Glutamatergic neuron (in vitro differentiated cells): ENCODE data around the gene ANO7. TPM values are rescaled to one million over a fixed set of nuclear protein-coding genes. Genes with fewer than 3 reads are reported as not detected.

Experiments used
- DNase-seq: peaks from one replicate; pipeline ENCODE4 v3.0.0; 2022
- H3K27ac Mint-ChIP-seq: one replicate; pipeline ENCODE4 v1.8.0; 2020; ENCODE audit warnings: mild to moderate bottlenecking, mixed read lengths, inconsistent platforms; ENCODE audit not compliant: unreplicated experiment
- H3K27me3 Mint-ChIP-seq: one replicate; pipeline ENCODE4 v1.8.0; 2020; ENCODE audit warnings: mild to moderate bottlenecking, moderate library complexity, mixed read lengths, inconsistent platforms; ENCODE audit not compliant: unreplicated experiment
- H3K36me3 Mint-ChIP-seq: one replicate; pipeline ENCODE4 v1.8.0; 2020; ENCODE audit warnings: mild to moderate bottlenecking, mixed read lengths, inconsistent platforms; ENCODE audit not compliant: unreplicated experiment
- H3K4me1 Mint-ChIP-seq: one replicate; pipeline ENCODE4 v1.8.0; 2020; ENCODE audit warnings: mild to moderate bottlenecking, low read depth, mixed read lengths, inconsistent platforms; ENCODE audit not compliant: unreplicated experiment
- H3K4me3 Mint-ChIP-seq: one replicate; pipeline ENCODE4 v1.8.0; 2020; ENCODE audit warnings: mild to moderate bottlenecking, mixed read lengths, inconsistent platforms; ENCODE audit not compliant: unreplicated experiment
- H3K9me3 Mint-ChIP-seq: one replicate; pipeline ENCODE4 v1.8.0; 2020; ENCODE audit warnings: mild to moderate bottlenecking, moderate library complexity, mixed read lengths, inconsistent platforms; ENCODE audit not compliant: unreplicated experiment
- total RNA-seq: library from RNA; stranded (reverse); fragmentation: NEBNext Ultra II Directional; extraction: Animal tissue kit (Norgen Biotek cat#: 25700); gene quantifications from one replicate; pipeline ENCODE4 v1.2.1, GENCODE V29; 2021; ENCODE audit not compliant: unreplicated experiment
- TF ChIP-seq, protein P1 (sequence below): fragments of 200-600 bp; sonication (generic); IDR thresholded peaks from one replicate; pipeline ENCODE4 v1.5.0; 2021; ENCODE audit not compliant: partially characterized antibody, unreplicated experiment

Gene ANO7
- total RNA-seq, 1 donor from 2014 or later = 2.6 TPM

DNA sequence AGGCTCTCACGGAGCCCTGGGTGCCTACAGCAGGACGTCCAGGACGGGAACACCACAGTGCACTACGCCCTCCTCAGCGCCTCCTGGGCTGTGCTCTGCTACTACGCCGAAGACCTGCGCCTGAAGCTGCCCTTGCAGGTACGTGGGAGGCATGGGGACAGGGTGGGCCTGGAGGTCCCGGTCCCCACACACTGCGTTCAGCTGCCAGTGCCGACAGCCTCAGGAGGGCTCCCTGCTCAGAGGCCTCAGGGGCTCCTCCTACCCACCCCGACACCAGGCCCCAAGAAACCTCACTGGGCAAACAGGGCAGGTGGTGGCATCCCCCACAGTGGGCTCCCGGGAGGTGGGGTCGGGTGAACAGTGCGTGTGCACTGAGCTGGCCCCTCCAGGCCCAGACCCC lies 10.8 kb downstream of the ANO7 start:
- peaks cover 3% of the 10 kb centered on the region for H3K9me3 Mint-ChIP-seq

DNA sequence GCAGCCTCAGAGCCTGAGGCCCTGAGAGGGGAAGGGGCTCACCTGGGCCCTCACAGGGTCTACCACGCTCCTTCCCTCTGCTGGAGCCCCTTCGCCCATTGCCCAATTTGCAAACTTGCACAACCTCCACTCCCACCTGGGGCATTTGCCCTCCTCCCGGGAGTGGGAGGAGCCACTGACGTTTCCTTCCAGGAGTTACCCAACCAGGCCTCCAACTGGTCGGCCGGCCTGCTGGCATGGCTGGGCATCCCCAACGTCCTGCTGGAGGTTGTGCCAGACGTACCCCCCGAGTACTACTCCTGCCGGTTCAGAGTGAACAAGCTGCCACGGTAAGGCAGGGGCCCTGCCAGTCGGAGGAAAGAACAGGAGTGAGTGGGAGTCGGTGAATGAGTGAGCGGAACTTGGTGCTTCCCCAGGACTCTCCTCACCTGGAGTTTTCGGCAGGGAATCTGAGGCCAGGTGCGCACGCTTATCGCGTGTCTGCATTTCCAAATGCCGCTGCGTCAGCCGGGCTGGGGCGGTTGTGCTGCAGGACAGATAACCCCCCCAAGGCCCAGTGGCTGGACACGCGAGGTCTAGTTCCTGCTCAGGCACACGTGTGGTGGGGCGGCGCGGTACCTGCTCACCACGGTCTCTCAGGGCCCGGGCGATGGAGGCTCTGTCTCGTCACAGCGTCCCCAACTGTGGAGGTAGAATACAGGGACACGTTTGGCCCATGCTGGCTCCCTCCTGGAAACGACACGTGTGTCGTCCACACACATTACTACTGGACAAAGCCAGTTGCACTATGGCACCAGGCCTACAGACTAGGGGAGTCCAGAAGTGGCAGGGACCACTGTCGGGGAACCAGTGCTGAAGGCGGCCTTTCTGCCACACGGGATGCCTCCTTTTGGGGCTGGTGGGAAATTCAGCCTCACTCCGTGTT lies 11.7 kb downstream of the ANO7 start:
- no peaks in the 10 kb centered on the region for H3K27me3 Mint-ChIP-seq
- H3K4me1 Mint-ChIP-seq = peaks cover 3% of the 10 kb centered on the region
- no peak overlapping the region for H3K4me3 Mint-ChIP-seq
- peaks cover 3% of the 10 kb centered on the region for H3K9me3 Mint-ChIP-seq
- no peak overlapping the region for H3K27ac Mint-ChIP-seq
- no peak for DNase-seq
- H3K36me3 Mint-ChIP-seq = no peaks in the 10 kb centered on the region
- TF ChIP-seq, protein P1, sequence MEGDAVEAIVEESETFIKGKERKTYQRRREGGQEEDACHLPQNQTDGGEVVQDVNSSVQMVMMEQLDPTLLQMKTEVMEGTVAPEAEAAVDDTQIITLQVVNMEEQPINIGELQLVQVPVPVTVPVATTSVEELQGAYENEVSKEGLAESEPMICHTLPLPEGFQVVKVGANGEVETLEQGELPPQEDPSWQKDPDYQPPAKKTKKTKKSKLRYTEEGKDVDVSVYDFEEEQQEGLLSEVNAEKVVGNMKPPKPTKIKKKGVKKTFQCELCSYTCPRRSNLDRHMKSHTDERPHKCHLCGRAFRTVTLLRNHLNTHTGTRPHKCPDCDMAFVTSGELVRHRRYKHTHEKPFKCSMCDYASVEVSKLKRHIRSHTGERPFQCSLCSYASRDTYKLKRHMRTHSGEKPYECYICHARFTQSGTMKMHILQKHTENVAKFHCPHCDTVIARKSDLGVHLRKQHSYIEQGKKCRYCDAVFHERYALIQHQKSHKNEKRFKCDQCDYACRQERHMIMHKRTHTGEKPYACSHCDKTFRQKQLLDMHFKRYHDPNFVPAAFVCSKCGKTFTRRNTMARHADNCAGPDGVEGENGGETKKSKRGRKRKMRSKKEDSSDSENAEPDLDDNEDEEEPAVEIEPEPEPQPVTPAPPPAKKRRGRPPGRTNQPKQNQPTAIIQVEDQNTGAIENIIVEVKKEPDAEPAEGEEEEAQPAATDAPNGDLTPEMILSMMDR = no peak

More for the DNA sequence above, 10.8 kb downstream of the ANO7 start:
- Mint-ChIP-seq H3K36me3 (no peaks in the 10 kb centered on the region), H3K4me3 (no peak overlapping the region), H3K27me3 (no peaks in the 10 kb centered on the region), H3K27ac (no peak overlapping the region), H3K4me1 (peaks cover 3% of the 10 kb centered on the region)
- TF ChIP-seq, protein P1 = no peak
- DNase-seq = no peak

DNA sequence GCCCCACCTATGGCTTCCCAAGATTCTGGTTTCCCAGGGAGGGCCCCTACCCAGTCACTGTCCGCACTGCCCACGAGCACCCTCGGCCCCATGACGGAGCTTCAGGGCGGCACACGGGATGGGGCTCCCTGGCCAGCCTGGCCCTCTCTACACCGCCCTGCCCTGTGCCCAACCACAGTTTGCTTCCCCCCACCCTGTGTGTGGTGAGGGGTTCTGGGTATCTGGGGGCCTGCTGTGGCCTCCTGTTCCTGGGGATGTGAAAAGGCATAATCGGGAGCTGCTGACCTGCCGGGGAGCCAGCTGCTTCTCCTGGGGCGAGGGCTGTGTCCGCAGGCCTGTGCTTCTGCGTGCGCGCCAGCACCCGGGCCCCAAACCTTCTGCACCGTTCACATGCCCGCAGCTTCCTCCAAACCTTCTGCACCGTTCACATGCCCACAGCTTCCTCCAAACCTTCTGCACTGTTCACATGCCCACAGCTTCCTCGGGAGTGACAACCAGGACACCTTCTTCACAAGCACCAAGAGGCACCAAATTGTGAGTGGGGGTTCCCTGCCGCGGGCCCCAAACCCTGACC lies 12.4 kb downstream of the ANO7 start:
- no peaks in the 10 kb centered on the region for H3K36me3 Mint-ChIP-seq
- no peaks in the 10 kb centered on the region for H3K27me3 Mint-ChIP-seq
- no peak overlapping the region for H3K27ac Mint-ChIP-seq
- no peak overlapping the region for H3K4me3 Mint-ChIP-seq
- H3K9me3 Mint-ChIP-seq = peaks cover 3% of the 10 kb centered on the region
- H3K4me1 Mint-ChIP-seq = peaks cover 3% of the 10 kb centered on the region
- TF ChIP-seq, protein P1 = no peak
- no peak for DNase-seq

DNA sequence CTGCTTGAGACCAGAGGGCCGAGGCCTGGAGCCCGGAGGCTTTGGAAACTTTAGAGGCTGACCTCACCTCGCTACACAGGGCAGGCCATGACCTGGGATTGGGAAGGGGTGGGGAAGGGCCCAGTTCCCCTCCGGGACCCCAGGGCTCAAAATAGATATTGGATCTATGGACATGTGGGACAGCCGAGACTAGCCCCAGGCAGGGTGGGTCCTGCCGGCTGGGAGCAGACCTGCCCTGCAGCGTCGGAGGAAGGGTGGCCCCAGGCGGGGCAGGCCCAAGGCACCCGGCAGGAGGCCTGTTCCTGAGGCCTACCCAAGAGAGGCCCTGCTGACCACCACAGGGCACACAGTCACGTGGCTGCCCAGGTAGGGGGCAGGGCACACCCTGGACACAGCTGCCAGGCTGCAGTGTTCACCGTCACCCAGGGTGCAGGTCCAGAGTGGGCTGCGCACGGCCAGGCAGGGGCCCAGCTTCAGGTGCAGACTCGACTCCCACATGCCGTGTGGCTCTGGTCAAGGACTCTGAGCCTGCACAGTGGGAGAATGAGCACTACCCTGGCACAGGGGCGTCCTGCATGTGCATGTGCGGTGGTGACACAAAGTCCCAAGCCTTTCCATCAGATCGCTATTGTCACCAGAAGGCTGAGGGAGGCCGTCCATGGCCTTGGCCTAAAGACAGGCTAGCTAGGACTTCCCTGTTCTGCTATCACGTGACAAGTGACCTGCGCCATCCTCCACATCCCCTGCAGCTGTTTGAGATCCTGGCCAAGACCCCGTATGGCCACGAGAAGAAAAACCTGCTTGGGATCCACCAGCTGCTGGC lies 13.2 kb downstream of the ANO7 start:
- DNase-seq = no peak
- TF ChIP-seq, protein P1 = no peak
- H3K36me3 Mint-ChIP-seq = no peaks in the 10 kb centered on the region

More for the DNA sequence above, 13.2 kb downstream of the ANO7 start:
- Mint-ChIP-seq H3K4me1 (no peaks in the 10 kb centered on the region), H3K9me3 (no peaks in the 10 kb centered on the region), H3K4me3 (no peak overlapping the region), H3K27me3 (no peaks in the 10 kb centered on the region), H3K27ac (no peak overlapping the region)
